GM12865 (cell line): Measurements from ENCODE around the gene BANF2.

Experiments
- DNase-seq: peaks from one replicate; pipeline ENCODE4 v3.0.0; 2010; ENCODE audit warnings: low read depth
- H3K4me3 ChIP-seq: 2 replicates; pipeline ENCODE4 v1.5.1; 2011; ENCODE audit warnings: mild to moderate bottlenecking, low read depth, low read length, control low read depth
- CTCF ChIP-seq: IDR thresholded peaks from 2 replicates; pipeline ENCODE4 v1.5.1; 2011; ENCODE audit warnings: low read length, control low read depth, low read depth, inconsistent platforms; ENCODE audit not compliant: insufficient read depth; ENCODE audit errors: missing control alignments

The BANF2 gene

DNA sequence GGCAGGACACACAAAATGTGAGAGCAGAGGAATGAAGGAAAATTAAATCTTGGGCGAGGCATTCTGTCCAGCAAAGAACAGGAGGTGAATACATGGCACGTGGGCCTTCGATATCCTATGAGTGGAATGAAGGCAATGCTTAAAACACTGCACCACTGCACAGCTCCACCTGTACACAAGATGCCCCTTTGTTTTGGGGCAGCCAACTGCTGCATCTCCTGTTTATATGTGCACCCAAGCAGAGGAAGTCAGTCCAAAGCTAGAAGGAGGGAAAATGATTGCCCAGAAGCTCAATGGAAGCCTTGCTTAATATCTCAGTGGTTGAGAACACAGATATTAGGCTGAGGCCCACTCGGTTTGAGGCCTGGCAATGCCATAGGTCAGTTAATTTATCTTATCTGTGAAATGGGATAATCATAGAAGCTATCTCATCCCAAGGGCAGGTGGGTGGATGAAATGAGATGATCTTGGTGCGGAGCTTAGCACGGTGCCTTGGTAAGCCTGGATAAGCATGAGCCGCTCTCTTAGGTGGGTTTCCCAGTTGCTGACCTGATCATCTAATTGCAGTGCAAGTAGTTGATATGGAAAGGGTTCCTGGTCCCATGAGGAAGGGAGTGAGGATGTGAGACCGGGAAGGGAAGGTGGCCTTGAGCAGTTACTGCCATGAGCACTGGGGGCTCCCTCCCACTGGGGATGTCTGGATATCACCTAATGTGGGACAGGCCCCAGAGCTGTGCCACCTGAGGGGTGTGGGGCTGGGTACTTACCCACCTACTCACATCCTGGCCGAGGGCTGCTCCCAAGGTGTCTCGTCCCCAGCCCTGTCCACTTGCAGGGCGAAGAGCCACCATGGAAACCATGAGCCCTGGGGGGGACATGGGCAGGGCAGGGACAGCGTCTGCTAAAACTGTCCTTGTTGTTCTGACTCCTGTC lies 9.9 kb downstream of the BANF2 start:
- TF ChIP-seq CTCF = no peak
- H3K4me3 ChIP-seq = no peak overlapping the region
- no peak for DNase-seq

DNA sequence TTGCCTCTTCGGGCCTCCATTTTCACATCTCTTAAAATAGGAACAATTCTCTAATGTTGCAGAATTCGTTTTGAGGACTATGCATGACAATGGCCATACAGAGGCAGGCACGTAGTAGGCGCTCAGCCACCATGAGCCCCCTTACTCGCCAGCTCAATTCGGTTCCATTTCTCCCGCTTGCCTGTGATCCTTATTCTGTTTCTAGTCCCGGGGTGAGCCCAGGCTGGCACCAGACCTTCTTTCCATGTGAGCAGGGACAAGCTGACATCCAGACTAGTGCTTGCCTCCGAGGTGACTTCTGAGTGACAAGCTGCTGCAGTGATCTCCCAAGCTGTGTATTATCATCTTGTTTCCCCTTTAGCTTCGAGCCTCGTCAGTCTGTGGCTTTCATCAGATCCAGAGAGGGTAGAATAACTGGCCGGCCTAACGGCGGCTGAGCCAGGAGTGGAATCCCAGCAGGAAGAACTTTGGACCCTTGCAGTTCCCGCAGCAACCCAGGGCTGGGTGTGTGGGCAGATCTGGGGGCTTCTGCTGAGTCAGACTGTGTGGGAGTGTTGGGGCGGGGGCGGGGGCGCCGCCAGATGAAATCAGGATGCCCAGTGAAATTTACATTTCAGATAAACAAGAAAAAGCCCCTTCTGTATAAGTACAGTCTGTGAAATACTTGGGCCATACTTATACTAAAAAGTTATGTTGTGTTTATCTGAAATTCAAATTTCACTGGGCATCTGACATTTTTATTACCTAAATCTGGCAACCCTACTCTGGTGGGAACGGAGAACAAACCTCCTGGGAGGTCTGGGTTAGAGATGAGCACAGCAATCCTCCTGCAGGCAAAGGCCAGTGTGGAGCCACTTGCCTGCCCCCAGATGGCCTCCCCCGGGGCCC lies 10.9 kb downstream of the BANF2 start:
- no peak for DNase-seq
- TF ChIP-seq CTCF = no peak
- H3K4me3 ChIP-seq = no peak overlapping the region

DNA sequence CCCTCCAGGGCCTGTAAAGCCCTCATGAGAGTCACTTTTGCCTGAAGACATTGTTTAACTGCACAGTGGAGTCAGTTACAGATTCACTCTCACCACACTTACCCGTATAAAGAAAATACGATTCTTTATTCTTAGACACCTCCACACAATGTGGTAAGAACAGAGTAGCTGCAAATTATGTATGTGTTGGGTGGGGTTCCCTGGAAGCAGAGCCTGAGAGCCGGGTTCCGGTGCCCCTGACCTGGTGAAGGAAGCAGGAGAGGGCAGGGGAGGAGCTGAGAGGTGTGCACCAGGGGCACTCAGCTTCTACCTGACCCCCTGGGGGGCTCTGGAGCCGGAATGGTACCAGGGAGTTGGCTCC lies 11.5 kb downstream of the BANF2 start:
- no peak overlapping the region for H3K4me3 ChIP-seq
- no peak for DNase-seq
- no peak for TF ChIP-seq CTCF

DNA sequence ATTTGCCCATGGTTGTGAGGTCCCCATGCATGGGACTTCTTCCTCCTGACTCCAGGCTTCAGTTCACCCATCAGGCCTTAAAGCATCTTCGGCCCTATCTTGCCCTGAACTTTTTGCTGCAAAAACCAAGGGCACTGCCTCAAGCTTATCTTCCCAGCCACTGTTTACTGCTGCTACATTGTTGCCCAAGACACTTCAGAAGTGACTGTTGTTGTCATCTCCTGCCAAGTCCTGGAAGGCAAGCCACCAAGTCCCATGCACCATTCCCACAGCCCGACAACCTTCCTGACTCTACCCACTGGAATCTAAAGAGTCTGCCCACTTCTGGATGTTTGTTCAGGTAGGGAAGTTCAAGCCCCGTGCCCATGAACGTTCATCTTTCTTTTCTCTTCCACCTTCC lies 12.4 kb downstream of the BANF2 start:
- TF ChIP-seq CTCF = no peak
- no peak overlapping the region for H3K4me3 ChIP-seq
- no peak for DNase-seq

DNA sequence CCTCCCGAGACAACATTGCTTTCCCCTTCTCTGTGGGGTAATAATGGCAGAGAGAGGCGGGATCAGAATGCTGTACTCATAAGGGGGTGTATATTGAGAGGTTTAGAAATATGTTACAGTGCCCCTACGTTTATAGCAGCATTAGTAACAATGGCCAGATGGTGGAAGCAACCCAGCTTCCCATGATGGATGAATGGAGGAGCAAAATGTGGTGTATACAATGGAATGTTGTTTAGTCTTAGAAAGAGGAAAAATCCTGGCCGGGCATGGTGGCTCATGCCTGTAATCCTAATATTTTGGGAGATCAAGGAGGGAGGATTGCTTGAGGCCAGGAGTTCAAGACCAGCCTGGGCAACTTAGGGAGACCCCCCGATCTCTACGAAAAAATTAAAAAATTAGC lies 12.9 kb downstream of the BANF2 start:
- DNase-seq = no peak
- no peak overlapping the region for H3K4me3 ChIP-seq
- TF ChIP-seq CTCF = no peak

GRCh38 chr20:17714597-17714996 lies 14.8 kb downstream of the BANF2 start:
- H3K4me3 ChIP-seq = no peak overlapping the region
- DNase-seq = no peak
- TF ChIP-seq CTCF = no peak

GRCh38 chr20:17715075-17715474 lies 15.3 kb downstream of the BANF2 start:
- TF ChIP-seq CTCF = no peak
- no peak for DNase-seq
- H3K4me3 ChIP-seq = no peak overlapping the region
